Mammary epithelial cell (primary cell): ENCODE results near the gene MICAL2.

Source experiments
- EZH2 ChIP-seq: IDR thresholded peaks from 2 replicates; pipeline ENCODE4 v1.6.1; 2012; ENCODE audit warnings: low read length, inconsistent platforms, borderline replicate concordance
- TF ChIP-seq, protein P1 (sequence below), 2 donors: IDR thresholded peaks in 1 of 2; conservative IDR thresholded peaks in 1 of 2; 2 replicates each; pipeline ENCODE4 v1.5.1; 2011 to 2012; ENCODE audit warnings: inconsistent platforms in 2 of 2, low read length in 2 of 2, mild to moderate bottlenecking in 2 of 2, control low read depth in 1 of 2, low read depth in 1 of 2; ENCODE audit not compliant: insufficient read depth in 1 of 2; ENCODE audit errors: extremely low read depth in 1 of 2

GRCh38 chr11:12288212-12288930 is 178.0 kb downstream of the MICAL2 start:
- TF ChIP-seq, protein P1, sequence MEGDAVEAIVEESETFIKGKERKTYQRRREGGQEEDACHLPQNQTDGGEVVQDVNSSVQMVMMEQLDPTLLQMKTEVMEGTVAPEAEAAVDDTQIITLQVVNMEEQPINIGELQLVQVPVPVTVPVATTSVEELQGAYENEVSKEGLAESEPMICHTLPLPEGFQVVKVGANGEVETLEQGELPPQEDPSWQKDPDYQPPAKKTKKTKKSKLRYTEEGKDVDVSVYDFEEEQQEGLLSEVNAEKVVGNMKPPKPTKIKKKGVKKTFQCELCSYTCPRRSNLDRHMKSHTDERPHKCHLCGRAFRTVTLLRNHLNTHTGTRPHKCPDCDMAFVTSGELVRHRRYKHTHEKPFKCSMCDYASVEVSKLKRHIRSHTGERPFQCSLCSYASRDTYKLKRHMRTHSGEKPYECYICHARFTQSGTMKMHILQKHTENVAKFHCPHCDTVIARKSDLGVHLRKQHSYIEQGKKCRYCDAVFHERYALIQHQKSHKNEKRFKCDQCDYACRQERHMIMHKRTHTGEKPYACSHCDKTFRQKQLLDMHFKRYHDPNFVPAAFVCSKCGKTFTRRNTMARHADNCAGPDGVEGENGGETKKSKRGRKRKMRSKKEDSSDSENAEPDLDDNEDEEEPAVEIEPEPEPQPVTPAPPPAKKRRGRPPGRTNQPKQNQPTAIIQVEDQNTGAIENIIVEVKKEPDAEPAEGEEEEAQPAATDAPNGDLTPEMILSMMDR (conservative IDR thresholded peaks at IDR 0.05 in 1 of 2, IDR thresholded peaks at IDR 0.05 in 1 of 2; ENCODE audit: extremely low read depth in 1 of 2, insufficient read depth in 1 of 2, low read depth in 1 of 2, low read length in 2 of 2): peak; percentile 91 to 98
- TF ChIP-seq EZH2: no peak
